HepG2 (cell line): ENCODE measurements around the gene MAP3K2. TPM values are rescaled to one million over a fixed set of nuclear protein-coding genes. Genes with fewer than 3 reads are reported as not detected.

Source experiments
- ATAC-seq: fragments of 200-7000 bp; cut with Tn5 transposase; 3 replicates; pipeline ENCODE4 v1.9.1; 2020; ENCODE audit warnings: mild to moderate bottlenecking, moderate library complexity
- BruUV-seq: library from RNA; stranded (reverse); fragments of 400-500 nt; replicated peaks from 2 replicates; lab custom pipeline; 2021; lab: Mats Ljungman, UMichigan
- CTCF ChIA-PET: fragments of 300-600 bp; formaldehyde crosslinking; extraction: SDS; loops from one replicate; lab custom pipeline; 2021; ENCODE audit warnings: low total read pairs, inconsistent platforms, low intra/inter-chr PET ratio; lab: Yijun Ruan, JAX
- POLR2A ChIA-PET: fragments of 350-600 bp; sonication (Branson Sonifier 250); formaldehyde crosslinking; loops from one replicate; lab custom pipeline; 2020; ENCODE audit warnings: antibody characterized with exemption, inconsistent platforms; lab: Yijun Ruan, JAX
- DNase-seq: peaks from one replicate; pipeline ENCODE4 v3.0.0-alpha.2; 2015; ENCODE audit warnings: low spot score
- FAIRE-seq: peaks from 3 replicates; lab custom pipeline; 2011; peaks lifted over from hg19 to GRCh38; lab: Jason Lieb, UNC
- H2AFZ ChIP-seq: one replicate; pipeline ENCODE4 v1.6.1; 2011; ENCODE audit warnings: low read length, inconsistent platforms
- H3K27ac ChIP-seq: fragments of 300-600 bp; 3 replicates; pipeline ENCODE4 v1.8.0; 2011; ENCODE audit warnings: mixed run types, mild to moderate bottlenecking, mixed read lengths, low read length, inconsistent platforms; ENCODE audit not compliant: insufficient read depth; ENCODE audit errors: extremely low read length
- H3K27me3 ChIP-seq, 2 experiments: fragments of 200-600 bp in 1 of 2; 2 replicates in 1 of 2; 3 replicates in 1 of 2; pipeline versions ENCODE4 v1.6.0 to v1.8.0; 2011; ENCODE audit warnings: low read length in 2 of 2, mild to moderate bottlenecking in 2 of 2, moderate library complexity in 2 of 2, inconsistent platforms in 1 of 2; ENCODE audit not compliant: insufficient read depth in 2 of 2, control insufficient read depth in 1 of 2
- H3K36me3 ChIP-seq, 2 experiments: fragments of 200-600 bp in 1 of 2; replicated peaks in 1 of 2; 2 replicates in 1 of 2; 3 replicates in 1 of 2; pipeline versions ENCODE4 v1.5.1 to v1.8.0; 2011; ENCODE audit warnings: low read length in 2 of 2, inconsistent platforms in 1 of 2; ENCODE audit not compliant: insufficient read depth in 2 of 2, control insufficient read depth in 1 of 2
- H3K4me1 ChIP-seq: 2 replicates; pipeline ENCODE4 v1.5.1; 2012; ENCODE audit warnings: low read length, inconsistent platforms; ENCODE audit not compliant: insufficient read depth
- H3K4me2 ChIP-seq: 2 replicates; pipeline ENCODE4 v1.6.0; 2011; ENCODE audit warnings: low read depth, low read length, inconsistent platforms
- H3K4me3 ChIP-seq, 3 experiments: fragments of 200-600 bp in 1 of 3; sonication (generic), shearing (Covaris generic) in 1 of 3; replicated peaks in 1 of 3; 2 replicates each; pipeline ENCODE4 v1.5.1; 2011 to 2016; ENCODE audit warnings: low read length in 3 of 3, inconsistent platforms in 2 of 3, low read depth in 2 of 3, mild to moderate bottlenecking in 2 of 3, control low read depth in 1 of 3, mixed read lengths in 1 of 3; ENCODE audit not compliant: insufficient read depth in 1 of 3
- H3K79me2 ChIP-seq: one replicate; pipeline ENCODE4 v1.6.1; 2011; ENCODE audit warnings: low read length, inconsistent platforms; ENCODE audit not compliant: insufficient read depth
- H3K9ac ChIP-seq: 2 replicates; pipeline ENCODE4 v1.6.0; 2011; ENCODE audit warnings: mild to moderate bottlenecking, low read depth, low read length, inconsistent platforms; ENCODE audit not compliant: insufficient read depth
- H3K9me3 ChIP-seq: 2 replicates; pipeline ENCODE4 v1.5.1; 2012; ENCODE audit warnings: mild to moderate bottlenecking, low read length
- H4K20me1 ChIP-seq: 2 replicates; pipeline ENCODE4 v1.6.0; 2011; ENCODE audit warnings: inconsistent platforms, mild to moderate bottlenecking, low read length, moderate library complexity; ENCODE audit not compliant: insufficient read depth
- ADNP ChIP-seq: sonication (generic); formaldehyde crosslinking; IDR thresholded peaks from 2 replicates; pipeline ENCODE4 v1.4.0; 2020; ENCODE audit warnings: missing genetic modification reagents
- ARID5B ChIP-seq: IDR thresholded peaks from 2 replicates; pipeline ENCODE4 v1.4.0; 2020; ENCODE audit warnings: mild to moderate bottlenecking, missing genetic modification reagents
- CEBPB ChIP-seq: IDR thresholded peaks from 2 replicates; pipeline ENCODE4 v1.6.1; 2011; ENCODE audit warnings: low read depth, low read length, improper control_type of control experiment, borderline replicate concordance
- FOXA1 ChIP-seq, 2 experiments: fragments of 450-650 bp in 1 of 2; sonication (generic) in 1 of 2; formaldehyde crosslinking in 1 of 2; IDR thresholded peaks; 2 replicates each; pipeline versions ENCODE4 v1.4.0 to v1.6.1; 2016 to 2020; ENCODE audit warnings: missing genetic modification reagents in 1 of 2
- HIVEP1 ChIP-seq: sonication (generic); formaldehyde crosslinking; IDR thresholded peaks from 2 replicates; pipeline ENCODE4 v1.4.0; 2020; ENCODE audit warnings: mild to moderate bottlenecking, missing genetic modification reagents
- KMT2B ChIP-seq: IDR thresholded peaks from 2 replicates; pipeline ENCODE4 v1.6.1; 2016; ENCODE audit warnings: missing genetic modification reagents, missing compliant biosample characterization
- MIER2 ChIP-seq: IDR thresholded peaks from 2 replicates; pipeline ENCODE4 v1.6.1; 2016; ENCODE audit warnings: missing biosample characterization, missing genetic modification reagents
- SAP130 ChIP-seq: IDR thresholded peaks from 2 replicates; pipeline ENCODE4 v1.6.1; 2016; ENCODE audit warnings: low read depth
- ZBTB43 ChIP-seq: sonication (generic); formaldehyde crosslinking; conservative IDR thresholded peaks from 2 replicates; pipeline ENCODE4 v1.4.0; 2020; ENCODE audit warnings: missing genetic modification reagents
- ZFP90 ChIP-seq: sonication (generic); formaldehyde crosslinking; IDR thresholded peaks from 2 replicates; pipeline ENCODE4 v1.8.0; 2022; ENCODE audit warnings: missing genetic modification reagents, mild to moderate bottlenecking, inconsistent platforms, borderline replicate concordance
- ZNF224 ChIP-seq: sonication (generic); formaldehyde crosslinking; IDR thresholded peaks from 2 replicates; pipeline ENCODE4 v1.5.0; 2020; ENCODE audit warnings: mild to moderate bottlenecking, missing genetic modification reagents
- ZNF292 ChIP-seq: sonication (generic); formaldehyde crosslinking; IDR thresholded peaks from 2 replicates; pipeline ENCODE4 v1.8.1; 2022; ENCODE audit warnings: mild to moderate bottlenecking, low read depth, missing genetic modification reagents, borderline replicate concordance
- ZNF737 ChIP-seq: sonication (generic); formaldehyde crosslinking; IDR thresholded peaks from 2 replicates; pipeline ENCODE4 v1.5.0; 2020; ENCODE audit warnings: missing genetic modification reagents, mild to moderate bottlenecking, borderline replicate concordance
- ZNF770 ChIP-seq: sonication (generic); formaldehyde crosslinking; IDR thresholded peaks from 2 replicates; pipeline ENCODE4 v1.5.0; 2020; ENCODE audit warnings: mild to moderate bottlenecking, missing genetic modification reagents
- ZNF839 ChIP-seq: sonication (generic); formaldehyde crosslinking; IDR thresholded peaks from 2 replicates; pipeline ENCODE4 v1.4.0; 2020; ENCODE audit warnings: missing genetic modification reagents, mild to moderate bottlenecking, borderline replicate concordance
- WGBS: methylation state at CpG from one replicate; pipeline ENCODE4 v1.1.6; 2017; ENCODE audit warnings: low lambda C conversion rate; 5-methylcytosine and 5-hydroxymethylcytosine counted together
- in situ Hi-C: cut with HindIII; loops from 2 replicates; pipeline ENCODE4 v1.10.0; 2017; ENCODE audit warnings: low pct_unique_long_range_greater_than_20kb; ENCODE audit not compliant: extremely low pct_ligation_motif_present
- intact Hi-C: fragments of 100-400 bp; cut with micrococcal nuclease; formaldehyde crosslinking; loops from one replicate; pipeline ENCODE4 v1.10.0; 2022; ENCODE audit not compliant: unreplicated experiment
- polyA plus RNA-seq, 8 experiments: library from polyadenylated mRNA; depleted of rRNA in 3 of 8; stranded (reverse) in 7 of 8; unstranded in 1 of 8; fragments of >200 nt; fragmentation: Illumina TruSeq in 4 of 8; extraction: Trizol in 4 of 8; gene quantifications; 2 replicates each; pipeline versions ENCODE4 v1.2.1 to v1.2.3, GENCODE V29; 2011 to 2016; ENCODE audit warnings: low read depth in 4 of 8, missing spikeins in 1 of 8, mixed read lengths in 1 of 8; ENCODE audit not compliant: insufficient read depth in 1 of 8
- total RNA-seq, 5 experiments: library from RNA; depleted of rRNA; stranded (reverse); fragments of >200 nt; fragmentation: Illumina TruSeq; extraction: Trizol; gene quantifications; 2 replicates each; pipeline ENCODE4 v1.2.3, GENCODE V29; 2016; ENCODE audit warnings: low read depth in 1 of 5

The MAP3K2 gene
- total and polyA plus RNA-seq, 2 of the 13 experiments (the other 11 are each of a cell fraction or from before 2014, with no cell fraction given), result 12.2 to 37.2 TPM

- TF ChIP-seq ARID5B (CRISPR knock-in tag) (no peak), ADNP (CRISPR knock-in tag) (no peak), SAP130 (CRISPR knock-in tag) (no peak), ZNF839 (CRISPR knock-in tag) (no peak)
Observed at GRCh38 chr2:127407091-127407490, 19.3 kb upstream of the MAP3K2 start (continued).

GRCh38 chr2:127406454-127406853 lies 18.7 kb upstream of the MAP3K2 start:
- no peak for ATAC-seq
- TF ChIP-seq CEBPB (no peak), ZNF292 (CRISPR knock-in tag) (no peak), ZBTB43 (CRISPR knock-in tag) (no peak), ZNF770 (CRISPR knock-in tag) (no peak), FOXA1 (IDR thresholded peaks at IDR 0.05) (no peak), FOXA1 (CRISPR knock-in tag; IDR thresholded peaks at IDR 0.05) (no peak), HIVEP1 (CRISPR knock-in tag) (no peak), ZNF737 (no peak), KMT2B (CRISPR knock-in tag) (no peak), ZFP90 (CRISPR knock-in tag) (no peak), MIER2 (CRISPR knock-in tag) (no peak), ZNF224 (CRISPR knock-in tag) (no peak)

More at GRCh38 chr2:127406454-127406853, 18.7 kb upstream of the MAP3K2 start:
- peaks cover 58% of the 10 kb centered on the region for H3K4me1 ChIP-seq
- ChIA-PET CTCF (no interaction called here), POLR2A (interaction anchor here (1.2 kb wide), 1 partner anchor 18 kb away, joined by 3 read pairs; no protein-coding TSS in a partner anchor)
- no peaks in the 10 kb centered on the region for H3K27me3 ChIP-seq
- FAIRE-seq, result no peak
- no peak overlapping the region for H3K4me2 ChIP-seq
- H3K4me3 ChIP-seq, result no peak overlapping the region
- no peaks in the 10 kb centered on the region for H4K20me1 ChIP-seq
- no TSS peak for BruUV-seq
- intact Hi-C loops (no loop called here), in situ Hi-C loops (no loop called here)
- WGBS, result 95% methylated on average over 2 of the region's 2 CpGs
- no peak for DNase-seq
- no peaks in the 10 kb centered on the region for H3K9me3 ChIP-seq
- no peaks in the 10 kb centered on the region for H3K79me2 ChIP-seq
- no peaks in the 10 kb centered on the region for H3K36me3 ChIP-seq
- H3K27ac ChIP-seq, result no peak overlapping the region
- no peak overlapping the region for H3K9ac ChIP-seq
- H2AFZ ChIP-seq, result no peak overlapping the region
